GM19043 (cell line): ENCODE measurements around the gene ERO1A.
"Not testable (repeated sequence)": the region's sequence is repeated elsewhere in the genome, so short reads cannot be mapped to it uniquely, and the experiment has no call there.

ENCODE experiments used
- ATAC-seq: cut with Tn5 transposase; IDR thresholded peaks from one replicate; pipeline ENCODE4 v1.9.1; 2021; ENCODE audit warnings: low read depth; ENCODE audit not compliant: unreplicated experiment

Gene ERO1A

GRCh38 chr14:52695481-52696091 lies at the start of gene ERO1A:
Gene ERO1A (minus strand): TSS chr14:52695558. CDS start chr14:52695481, 77 bp downstream.
- peak; percentile 55 for ATAC-seq

GRCh38 chr14:52741865-52742264 lies 46.5 kb upstream of the ERO1A start:
- peak; percentile 27 for ATAC-seq

GRCh38 chr14:52740751-52741150 lies 45.4 kb upstream of the ERO1A start:
- no peak for ATAC-seq

GRCh38 chr14:52738409-52738808 lies 43.1 kb upstream of the ERO1A start:
- ATAC-seq, result no peak

- no peak for ATAC-seq
These were observed 40.6 kb upstream of the ERO1A start for GRCh38 chr14:52735921-52736489.

GRCh38 chr14:52733824-52734223 lies 38.5 kb upstream of the ERO1A start:
- ATAC-seq, result no peak

GRCh38 chr14:52730709-52731111 lies 35.4 kb upstream of the ERO1A start:
- no peak for ATAC-seq

- ATAC-seq, result peak; percentile 93
These were observed 34.8 kb upstream of the ERO1A start, which contains the start of gene STYX for GRCh38 chr14:52729925-52730708. Gene STYX (plus strand): TSS chr14:52730166. CDS start chr14:52730475, 309 bp downstream.

GRCh38 chr14:52729585-52729924 lies 34.2 kb upstream of the ERO1A start:
- no peak for ATAC-seq

- ATAC-seq, result not testable (repeated sequence)
These were observed 33.7 kb upstream of the ERO1A start for GRCh38 chr14:52729035-52729434.

- not testable (repeated sequence) for ATAC-seq
These were observed 32.2 kb upstream of the ERO1A start for GRCh38 chr14:52727509-52727908.

- no peak for ATAC-seq
These were observed 28.9 kb upstream of the ERO1A start for GRCh38 chr14:52724360-52724644.

- no peak for ATAC-seq
These were observed 28.4 kb upstream of the ERO1A start for GRCh38 chr14:52723514-52724359.

- ATAC-seq, result no peak
These were observed 20.8 kb upstream of the ERO1A start for GRCh38 chr14:52716155-52716554.

GRCh38 chr14:52711666-52712065 lies 16.3 kb upstream of the ERO1A start:
- ATAC-seq, result no peak

- ATAC-seq, result peak; percentile 96
These were observed 11.7 kb upstream of the ERO1A start, which contains the start of gene PSMC6 for GRCh38 chr14:52706724-52707706. Gene PSMC6 (plus strand): TSS chr14:52707200. CDS start chr14:52707220, 20 bp downstream.

GRCh38 chr14:52706286-52706685 lies 10.9 kb upstream of the ERO1A start:
- no peak for ATAC-seq

- ATAC-seq, result no peak
These were observed 8.3 kb upstream of the ERO1A start for GRCh38 chr14:52703664-52704063.

- ATAC-seq, result no peak
These were observed 7.9 kb upstream of the ERO1A start for GRCh38 chr14:52703225-52703624.

GRCh38 chr14:52701223-52701622 lies 5.9 kb upstream of the ERO1A start:
- no peak for ATAC-seq
